Tibial artery (tissue), 4 donors: ENCODE measurements around the gene TEX19.

Source experiments
- DNase-seq, 2 donors: peaks; one replicate each; pipeline ENCODE4 v3.0.0-alpha.2; 2019
- H3K27ac ChIP-seq, 2 donors: fragments of 200-600 bp; sonication (generic) in 1 of 2; 1 replicate in 1 of 2; 2 replicates in 1 of 2; pipeline ENCODE4 v1.5.1; 2018 to 2019; ENCODE audit warnings: mild to moderate bottlenecking in 1 of 2
- H3K27me3 ChIP-seq, 2 donors: fragments of 200-600 bp; sonication (generic) in 1 of 2; one replicate each; pipeline versions ENCODE4 v1.5.1 to v1.6.0; 2016 to 2019
- H3K36me3 ChIP-seq, 3 donors: fragments of 200-600 bp; sonication (generic) in 2 of 3; one replicate each; pipeline ENCODE4 v1.5.1; 2016 to 2019; ENCODE audit warnings: mild to moderate bottlenecking in 2 of 3
- H3K4me1 ChIP-seq, 4 donors: fragments of 200-600 bp; sonication (generic) in 2 of 4; 1 replicate in 3 of 4; 2 replicates in 1 of 4; pipeline ENCODE4 v1.5.1; 2016 to 2019
- H3K4me3 ChIP-seq, 2 donors: fragments of 200-600 bp; sonication (generic) in 1 of 2; 1 replicate in 1 of 2; 2 replicates in 1 of 2; pipeline ENCODE4 v1.5.1; 2018 to 2019; ENCODE audit warnings: mild to moderate bottlenecking in 2 of 2
- H3K9me3 ChIP-seq, 3 donors: fragments of 200-600 bp; sonication (generic) in 1 of 3; one replicate each; pipeline ENCODE4 v1.5.1; 2016 to 2019
- intact Hi-C: fragments of 100-400 bp; cut with DNase I; formaldehyde crosslinking; loops from one replicate; pipeline ENCODE4 v1.15.0; 2023; ENCODE audit warnings: low total_unique reads
- TF ChIP-seq, protein P1 (sequence below), 2 experiments: fragments of 200-600 bp in 1 of 2; fragments of 450-650 bp in 1 of 2; IDR thresholded peaks; one replicate each; pipeline ENCODE4 v1.5.1; 2017 to 2019; ENCODE audit warnings: antibody characterized with exemption in 2 of 2, mild to moderate bottlenecking in 1 of 2, moderate library complexity in 1 of 2

TEX19 gene

DNA sequence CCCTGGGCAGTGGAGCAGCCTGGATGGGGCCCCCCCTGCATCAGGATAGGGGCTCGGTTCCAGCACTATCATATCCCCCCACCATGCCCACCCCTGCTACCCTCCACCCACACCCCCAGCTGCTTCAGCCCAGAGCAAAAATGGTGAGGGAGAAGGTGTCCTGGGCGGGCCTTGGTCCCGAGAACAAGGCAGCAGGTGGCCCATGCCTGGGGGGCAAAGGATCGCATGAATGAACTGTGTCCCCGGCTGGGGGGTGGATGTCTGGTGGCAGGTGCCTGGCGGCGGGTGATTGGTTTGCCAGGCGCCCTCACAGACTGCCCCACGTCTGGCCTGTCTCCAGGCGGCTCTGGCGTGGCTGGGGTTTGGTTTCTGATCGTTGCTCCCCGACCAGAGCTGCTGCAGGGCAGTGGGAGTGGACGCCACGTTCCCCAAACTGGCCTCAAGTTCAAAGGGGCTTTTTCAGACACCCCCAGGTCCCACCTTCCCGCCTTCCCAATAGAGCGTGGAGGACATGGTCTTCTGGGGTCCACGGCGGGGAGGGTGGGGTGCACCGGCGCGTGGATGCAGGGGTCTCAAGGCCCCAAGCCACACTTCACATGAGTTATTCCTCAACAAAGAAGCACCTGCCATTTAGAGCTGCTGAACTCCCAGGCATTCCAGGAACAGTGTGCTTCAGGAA, 25.1 kb downstream of the TEX19 start:
- Histone ChIP-seq H3K27ac (no peak overlapping the region), H3K9me3 (no peaks in the 10 kb centered on the region), H3K4me3 (no peak overlapping the region), H3K36me3 (no peaks in the 10 kb centered on the region), H3K4me1 (peaks cover 0 to 40% (median 30%) of the 10 kb centered on the region in 4 donors), H3K27me3 (peaks cover 0 to 37% of the 10 kb centered on the region in 2 donors)
- TF ChIP-seq, protein P1, sequence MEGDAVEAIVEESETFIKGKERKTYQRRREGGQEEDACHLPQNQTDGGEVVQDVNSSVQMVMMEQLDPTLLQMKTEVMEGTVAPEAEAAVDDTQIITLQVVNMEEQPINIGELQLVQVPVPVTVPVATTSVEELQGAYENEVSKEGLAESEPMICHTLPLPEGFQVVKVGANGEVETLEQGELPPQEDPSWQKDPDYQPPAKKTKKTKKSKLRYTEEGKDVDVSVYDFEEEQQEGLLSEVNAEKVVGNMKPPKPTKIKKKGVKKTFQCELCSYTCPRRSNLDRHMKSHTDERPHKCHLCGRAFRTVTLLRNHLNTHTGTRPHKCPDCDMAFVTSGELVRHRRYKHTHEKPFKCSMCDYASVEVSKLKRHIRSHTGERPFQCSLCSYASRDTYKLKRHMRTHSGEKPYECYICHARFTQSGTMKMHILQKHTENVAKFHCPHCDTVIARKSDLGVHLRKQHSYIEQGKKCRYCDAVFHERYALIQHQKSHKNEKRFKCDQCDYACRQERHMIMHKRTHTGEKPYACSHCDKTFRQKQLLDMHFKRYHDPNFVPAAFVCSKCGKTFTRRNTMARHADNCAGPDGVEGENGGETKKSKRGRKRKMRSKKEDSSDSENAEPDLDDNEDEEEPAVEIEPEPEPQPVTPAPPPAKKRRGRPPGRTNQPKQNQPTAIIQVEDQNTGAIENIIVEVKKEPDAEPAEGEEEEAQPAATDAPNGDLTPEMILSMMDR (IDR thresholded peaks at IDR 0.05) = no peak
- DNase-seq = no peak
- intact Hi-C loops = no loop called here

DNA sequence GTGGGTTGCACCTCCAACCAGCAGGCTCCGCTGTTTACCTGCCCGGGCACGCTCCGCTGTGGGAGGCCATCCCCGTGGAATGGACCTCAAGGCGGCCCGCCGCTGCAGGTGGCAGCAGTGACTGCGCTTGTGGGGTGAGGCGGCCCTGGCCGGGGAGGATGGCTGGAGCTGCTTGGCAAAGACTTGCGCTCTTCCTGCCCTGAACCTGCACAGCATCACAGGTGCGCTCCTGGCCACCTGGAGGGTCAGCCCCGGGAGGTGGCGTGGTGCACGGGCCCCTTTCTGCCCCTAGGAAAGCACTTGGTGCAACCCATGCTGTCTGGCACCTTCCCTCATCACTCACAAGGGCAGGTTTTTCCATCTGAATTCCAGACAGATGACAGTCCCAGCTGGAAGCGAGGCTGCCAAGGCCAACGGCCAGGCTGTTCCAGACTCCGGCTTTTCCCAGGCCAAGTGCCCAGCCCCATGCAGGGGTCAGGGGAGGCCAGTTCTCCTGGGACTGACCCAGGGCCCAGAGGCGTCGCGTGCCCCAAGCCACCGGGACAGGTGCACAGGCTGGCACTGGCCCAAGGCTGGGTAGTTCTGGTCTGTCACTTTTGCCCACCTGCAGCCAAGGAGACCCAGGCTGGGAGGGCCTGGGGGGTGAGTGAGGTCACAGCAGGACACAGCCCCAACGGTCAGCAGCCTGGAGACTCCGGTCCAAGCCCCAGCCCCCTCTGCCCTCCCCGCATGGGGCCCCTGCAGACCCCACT, 25.9 kb downstream of the TEX19 start:
- H3K27ac ChIP-seq = peak overlapping the region in 1 of 2 donors; percentile 36
- no peaks in the 10 kb centered on the region for H3K9me3 ChIP-seq
- peaks cover 0 to 31% of the 10 kb centered on the region in 2 donors for H3K27me3 ChIP-seq
- H3K4me1 ChIP-seq = peaks cover 0 to 37% (median 29%) of the 10 kb centered on the region in 4 donors
- TF ChIP-seq, protein P1 (IDR thresholded peaks at IDR 0.05) = no peak
- H3K36me3 ChIP-seq = no peaks in the 10 kb centered on the region
- no peak overlapping the region for H3K4me3 ChIP-seq
- peak; percentile 65 to 85 for DNase-seq
- intact Hi-C loops = no loop called here

DNA sequence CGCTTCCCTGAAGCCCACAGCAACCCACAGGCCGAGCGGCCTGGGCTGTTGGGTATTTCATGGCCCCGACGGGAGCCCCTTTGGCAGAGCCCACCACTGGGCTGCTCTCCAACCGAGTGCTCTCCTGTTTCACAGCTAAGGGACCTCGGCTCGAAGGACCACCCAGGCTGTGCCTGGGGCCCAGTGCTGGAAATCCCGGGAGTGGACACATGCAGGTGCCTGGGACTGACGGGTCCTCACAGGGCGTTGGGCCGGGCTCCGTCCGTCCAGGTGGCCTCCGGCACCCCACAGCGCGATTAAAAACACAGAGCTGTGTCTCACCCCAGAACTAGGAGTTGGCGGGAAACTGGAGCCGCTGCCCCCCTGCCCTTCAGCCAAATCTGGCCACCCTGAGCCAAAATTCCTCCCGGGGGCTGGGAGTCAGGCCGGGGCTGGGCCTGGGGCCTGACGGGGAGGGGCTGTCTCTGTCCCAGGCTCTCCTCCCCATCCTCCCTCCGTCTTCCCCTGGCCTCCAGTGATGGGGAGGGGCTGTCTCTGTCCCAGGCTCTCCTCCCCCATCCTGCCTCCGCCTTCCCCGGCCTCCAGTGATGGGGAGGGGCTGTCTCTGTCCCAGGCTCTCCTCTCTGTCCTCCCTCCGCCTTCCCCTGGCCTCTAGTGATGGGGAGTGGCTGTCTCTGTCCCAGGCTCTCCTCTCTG, 26.7 kb downstream of the TEX19 start:
- TF ChIP-seq, protein P1 (IDR thresholded peaks at IDR 0.05) = no peak
- intact Hi-C loops = no loop called here
- DNase-seq = no peak
- H3K4me1 ChIP-seq = peaks cover 0 to 37% (median 28%) of the 10 kb centered on the region in 4 donors
- H3K9me3 ChIP-seq = no peaks in the 10 kb centered on the region
- H3K27me3 ChIP-seq = peaks cover 0 to 25% of the 10 kb centered on the region in 2 donors
- H3K27ac ChIP-seq = peak overlapping the region in 1 of 2 donors; percentile 36
- H3K4me3 ChIP-seq = no peak overlapping the region
- peaks cover 0 to 6% (median 0%) of the 10 kb centered on the region in 3 donors for H3K36me3 ChIP-seq

DNA sequence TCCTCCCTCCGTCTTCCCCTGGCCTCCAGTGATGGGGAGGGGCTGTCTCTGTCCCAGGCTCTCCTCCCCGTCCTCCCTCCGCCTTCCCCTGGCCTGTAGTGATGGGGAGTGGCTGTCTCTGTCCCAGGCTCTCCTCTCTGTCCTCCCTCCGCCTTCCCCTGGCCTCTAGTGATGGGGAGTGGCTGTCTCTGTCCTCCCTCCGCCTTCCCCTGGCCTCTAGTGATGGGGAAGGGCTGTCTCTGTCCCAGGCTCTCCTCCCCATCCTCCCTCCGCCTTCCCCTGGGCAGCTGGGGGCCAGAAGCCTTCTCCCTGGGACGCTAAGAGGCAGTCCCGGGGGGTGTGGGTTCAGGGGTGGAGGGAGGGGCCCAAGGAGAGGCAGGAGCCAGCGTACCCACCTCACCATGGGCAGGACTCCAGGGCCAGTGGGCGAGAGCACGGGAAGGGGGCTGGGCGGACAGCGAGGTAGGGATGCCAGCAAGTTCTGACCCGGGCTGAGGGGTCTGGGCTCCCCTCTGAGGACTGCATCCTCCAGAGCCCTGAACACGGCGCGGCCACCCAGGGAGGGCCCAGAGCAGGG, 27.3 kb downstream of the TEX19 start:
- Histone ChIP-seq H3K9me3 (no peaks in the 10 kb centered on the region), H3K36me3 (peaks cover 0 to 10% (median 0%) of the 10 kb centered on the region in 3 donors), H3K4me3 (no peak overlapping the region), H3K27ac (no peak overlapping the region), H3K4me1 (peaks cover 0 to 35% (median 27%) of the 10 kb centered on the region in 4 donors), H3K27me3 (peaks cover 0 to 25% of the 10 kb centered on the region in 2 donors)
- intact Hi-C loops = no loop called here
- TF ChIP-seq, protein P1 (IDR thresholded peaks at IDR 0.05) = no peak
- peak in 1 of 2 donors; percentile 45 for DNase-seq
